GM21576 (cell line): Measurements from ENCODE around the gene DESI2.

Experiments
- ATAC-seq: cut with Tn5 transposase; IDR thresholded peaks from one replicate; pipeline ENCODE4 v1.9.1; 2021; ENCODE audit warnings: mild to moderate bottlenecking, moderate library complexity; ENCODE audit not compliant: unreplicated experiment

The DESI2 gene

DNA sequence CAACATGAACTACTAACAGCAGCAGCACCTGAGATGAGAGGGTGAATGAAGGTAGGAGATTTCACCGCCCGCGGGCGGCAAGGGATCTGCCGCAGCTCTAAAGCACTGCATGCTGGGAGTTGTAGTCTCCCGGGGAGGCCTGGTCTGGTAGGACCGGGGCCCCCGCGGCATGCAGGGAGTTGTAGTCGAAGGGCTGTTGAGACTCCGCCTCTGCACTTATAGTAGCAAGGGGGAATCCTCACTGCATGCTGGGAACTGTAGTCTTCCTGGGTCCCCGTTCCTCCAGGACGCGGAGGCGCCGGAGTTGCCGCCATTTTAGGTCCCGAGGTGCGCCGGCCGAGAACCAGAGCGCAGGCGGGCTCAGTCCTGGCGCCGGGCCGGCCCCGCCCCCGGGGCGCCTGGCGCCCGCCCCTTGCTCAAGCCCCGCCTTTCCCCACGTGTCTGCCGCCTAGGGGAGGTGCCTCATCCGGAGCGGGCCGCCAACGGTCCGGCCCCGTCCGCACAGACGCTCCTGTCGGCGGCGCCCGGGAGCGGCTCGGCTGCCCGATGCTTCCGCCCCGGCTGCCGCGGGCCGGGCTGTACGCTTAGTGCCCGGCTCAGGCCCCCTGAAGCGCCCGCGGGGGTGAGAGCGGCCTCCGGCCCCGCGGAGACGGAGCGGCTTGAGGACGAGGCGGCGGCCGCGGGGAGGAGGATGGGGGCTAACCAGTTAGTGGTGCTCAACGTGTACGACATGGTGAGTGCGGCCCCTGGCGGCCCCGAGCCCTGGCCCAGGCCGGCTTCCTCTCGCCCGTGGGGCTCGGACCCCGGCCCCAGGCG is at the start of gene DESI2:
Gene DESI2 (plus strand): TSS at position 504 of the 816 bp plus-strand sequence. CDS start 188 bp downstream, at position 692.
- ATAC-seq = peak; percentile 95

GRCh38 chr1:244603498-244603897 is 49.4 kb upstream of the DESI2 start:
- no peak for ATAC-seq

- no peak for ATAC-seq
These were observed 47.0 kb upstream of the DESI2 start for GRCh38 chr1:244605835-244606370.

DNA sequence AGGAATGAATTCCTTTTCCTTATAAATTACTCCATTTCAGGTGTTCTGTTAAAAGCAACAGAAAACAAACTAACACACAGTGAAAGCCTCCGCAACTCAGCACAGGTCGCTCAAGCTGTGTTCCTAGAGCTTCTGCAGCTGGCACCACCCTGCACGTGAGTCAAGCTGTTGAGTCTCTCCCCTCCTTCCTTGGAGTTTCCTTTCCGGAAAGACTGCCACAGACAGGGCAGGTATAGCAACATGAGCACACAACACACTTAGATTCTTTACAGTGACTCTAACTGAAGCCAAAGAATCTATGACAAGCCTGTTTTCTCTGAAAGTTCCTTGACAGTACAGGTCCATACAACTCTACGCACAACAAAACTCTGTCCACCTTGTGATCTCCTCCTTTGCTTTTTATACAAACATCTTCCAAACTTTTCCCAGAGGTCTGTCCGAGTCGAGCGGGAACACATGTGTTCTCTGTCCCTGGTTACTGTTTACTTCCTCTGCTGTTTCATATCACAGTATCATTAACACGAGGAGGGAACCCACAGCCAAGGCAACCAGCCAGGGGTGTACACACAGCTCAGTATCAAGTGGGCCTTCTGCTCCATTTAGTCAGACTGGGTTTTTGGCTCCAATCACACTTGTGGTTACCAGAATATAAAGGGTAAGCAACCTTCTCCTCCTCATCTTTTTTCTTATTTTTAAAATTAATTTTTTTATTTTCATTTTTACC is 38.7 kb upstream of the DESI2 start:
- ATAC-seq = no peak

- no peak for ATAC-seq
These were observed 38.0 kb upstream of the DESI2 start for GRCh38 chr1:244614879-244615278.

DNA sequence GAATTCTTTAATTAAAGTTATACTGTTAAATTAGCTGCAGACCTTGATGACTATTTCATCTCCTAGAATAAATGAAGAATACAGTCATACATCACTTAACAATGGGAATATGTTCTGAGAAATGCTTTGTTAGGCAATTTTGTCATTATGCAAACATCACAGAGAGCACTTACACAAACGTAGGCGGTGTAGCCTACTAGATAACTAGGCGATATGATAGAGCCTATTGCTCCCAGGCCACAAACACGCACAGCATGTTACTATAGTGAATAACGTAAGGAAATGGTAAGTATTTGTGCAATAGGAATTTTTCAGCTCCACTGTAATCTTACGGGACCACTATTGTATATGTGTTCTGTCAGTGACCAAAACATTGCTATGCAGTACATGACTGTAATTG is 37.6 kb upstream of the DESI2 start:
- no peak for ATAC-seq

- ATAC-seq = no peak
These were observed 26.2 kb upstream of the DESI2 start for GRCh38 chr1:244626709-244627108.

GRCh38 chr1:244628789-244629188 is 24.1 kb upstream of the DESI2 start:
- ATAC-seq = no peak

GRCh38 chr1:244633140-244633539 is 19.8 kb upstream of the DESI2 start:
- ATAC-seq = no peak

DNA sequence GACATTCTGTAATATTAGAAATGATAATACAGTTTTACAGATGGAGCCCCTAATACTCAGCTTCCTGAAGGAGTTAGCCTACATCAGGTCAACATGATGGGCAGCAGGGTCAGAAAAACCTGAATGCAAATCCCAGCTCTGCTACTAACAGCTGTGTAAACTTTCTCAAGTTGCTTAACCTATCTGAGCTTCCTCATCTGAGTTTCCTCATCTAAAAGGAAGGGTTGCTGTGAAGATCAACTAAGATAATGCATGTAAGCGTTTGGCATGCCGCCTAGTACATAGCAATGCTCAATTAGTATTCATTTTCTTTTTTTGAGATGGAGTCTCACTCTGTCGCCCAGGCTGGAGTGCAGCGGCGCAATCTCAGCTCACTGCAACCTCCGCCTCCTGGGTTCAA is 18.4 kb upstream of the DESI2 start:
- no peak for ATAC-seq

DNA sequence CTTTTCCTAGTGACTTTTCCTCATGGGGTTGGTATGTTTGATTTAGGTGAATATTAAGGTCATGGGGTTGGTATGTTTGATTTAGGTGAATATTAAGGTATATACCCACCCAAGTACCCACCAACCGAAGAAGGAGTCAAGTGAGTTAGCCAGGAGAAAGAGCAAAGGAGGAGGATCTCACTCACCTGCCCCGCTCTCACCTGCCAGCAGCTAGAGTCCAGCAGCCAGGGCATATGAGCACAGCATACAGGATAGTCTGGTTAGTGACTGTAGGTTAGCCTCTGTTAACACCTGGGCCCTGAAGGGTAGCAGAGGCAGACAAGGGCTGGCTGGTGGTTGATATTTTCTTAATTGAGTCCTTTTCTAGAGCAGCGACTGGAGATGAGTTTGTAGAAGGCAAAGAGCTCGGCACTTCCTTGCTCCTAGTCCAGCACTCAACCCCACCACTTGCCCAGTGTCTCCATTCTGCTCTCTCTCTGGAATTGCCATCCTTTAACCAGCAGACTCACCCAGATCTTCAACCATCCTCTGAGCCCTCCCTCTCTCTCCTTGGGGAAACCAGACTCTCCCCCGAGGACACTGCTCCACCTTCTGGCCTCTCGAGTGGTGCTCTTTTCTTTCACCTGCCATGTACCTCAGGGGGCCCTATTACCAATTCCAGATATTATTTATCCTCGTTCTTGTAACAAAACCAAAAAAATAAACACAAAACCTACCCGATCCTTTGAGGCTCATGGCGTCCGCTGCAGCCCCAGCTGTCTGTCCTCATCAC is 16.3 kb upstream of the DESI2 start:
- ATAC-seq = no peak

- no peak for ATAC-seq
These were observed 13.4 kb upstream of the DESI2 start for GRCh38 chr1:244639561-244639960.

DNA sequence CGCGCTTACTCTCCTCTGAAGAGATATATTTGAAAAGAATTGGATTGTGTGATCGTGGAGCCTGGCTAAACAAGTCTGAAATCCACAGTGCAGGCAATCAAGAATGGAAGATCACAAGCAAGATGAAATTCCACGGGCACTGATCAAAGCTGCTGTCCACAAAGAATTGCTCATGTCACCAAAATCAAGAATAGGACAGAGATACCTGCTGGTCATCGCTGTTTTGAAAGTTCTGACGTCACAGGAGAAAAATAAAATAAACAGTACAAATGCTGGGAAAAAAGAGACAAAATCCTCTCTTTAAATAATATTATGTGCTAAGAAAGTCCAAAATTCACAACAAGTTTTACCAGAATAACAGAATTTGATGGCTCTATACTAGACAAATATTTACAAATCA is 12.0 kb upstream of the DESI2 start:
- ATAC-seq = no peak

DNA sequence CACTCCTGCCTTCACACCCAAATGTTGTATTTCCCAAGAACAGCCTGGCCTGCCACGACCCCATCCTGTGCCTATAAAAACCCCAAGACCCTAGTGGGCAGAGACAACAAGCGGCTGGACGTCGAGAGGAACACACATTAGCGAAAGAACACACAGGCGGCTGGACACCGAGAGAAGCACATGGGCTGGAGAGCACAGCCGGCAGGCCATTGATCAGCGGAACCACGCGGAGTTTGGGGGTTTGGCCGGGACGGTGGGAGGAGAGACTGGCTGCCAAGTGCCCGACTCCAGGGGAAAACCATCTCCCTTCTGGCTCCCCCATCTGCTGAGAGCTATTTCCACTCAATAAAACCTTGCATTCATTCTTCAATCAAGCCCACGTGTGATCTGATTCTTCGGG is 10.4 kb upstream of the DESI2 start:
- no peak for ATAC-seq

DNA sequence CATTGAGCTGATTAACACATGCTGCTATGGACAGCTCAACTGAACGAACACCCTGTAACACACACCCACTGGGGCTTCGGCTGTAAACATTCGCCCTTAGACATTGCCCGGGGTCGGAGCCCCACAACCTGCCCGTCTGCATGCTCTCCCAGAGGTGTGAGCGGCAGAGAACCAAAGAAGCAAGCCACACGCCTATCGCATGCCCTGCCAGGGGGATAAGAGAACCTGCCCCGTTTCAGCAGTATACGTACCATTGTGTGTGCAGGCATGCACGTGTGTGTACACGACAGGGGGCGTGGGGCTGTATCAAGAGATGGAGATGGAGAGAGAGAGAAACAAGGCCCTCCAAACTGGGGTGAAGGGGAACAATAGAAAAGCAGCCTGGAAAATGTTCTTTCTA is 9.9 kb upstream of the DESI2 start:
- no peak for ATAC-seq

DNA sequence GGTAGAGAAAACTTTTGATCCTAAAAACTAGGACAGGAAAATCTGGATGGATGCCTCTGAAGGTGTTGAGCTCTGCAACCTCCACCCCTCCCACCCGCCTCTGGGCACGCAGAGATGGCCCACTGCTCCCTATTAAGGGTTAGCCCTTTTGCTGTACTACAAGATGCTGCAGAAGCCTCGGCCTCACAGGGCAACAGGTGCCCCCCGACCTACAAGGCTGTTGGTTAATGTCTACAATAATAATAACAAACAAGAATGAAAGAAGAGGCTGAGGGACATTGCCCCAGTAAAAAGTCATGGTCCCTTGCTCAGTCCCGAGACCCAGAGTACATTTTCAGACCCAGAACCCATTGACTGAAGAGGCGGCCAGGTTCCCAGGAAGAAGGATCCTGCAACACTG is 7.5 kb upstream of the DESI2 start:
- ATAC-seq = no peak

GRCh38 chr1:244645890-244646289 is 7.0 kb upstream of the DESI2 start:
- ATAC-seq = no peak

GRCh38 chr1:244647819-244648218 is 5.1 kb upstream of the DESI2 start:
- ATAC-seq = no peak

- no peak for ATAC-seq
These were observed 837 bp upstream of the DESI2 start for GRCh38 chr1:244651956-244652622.

DNA sequence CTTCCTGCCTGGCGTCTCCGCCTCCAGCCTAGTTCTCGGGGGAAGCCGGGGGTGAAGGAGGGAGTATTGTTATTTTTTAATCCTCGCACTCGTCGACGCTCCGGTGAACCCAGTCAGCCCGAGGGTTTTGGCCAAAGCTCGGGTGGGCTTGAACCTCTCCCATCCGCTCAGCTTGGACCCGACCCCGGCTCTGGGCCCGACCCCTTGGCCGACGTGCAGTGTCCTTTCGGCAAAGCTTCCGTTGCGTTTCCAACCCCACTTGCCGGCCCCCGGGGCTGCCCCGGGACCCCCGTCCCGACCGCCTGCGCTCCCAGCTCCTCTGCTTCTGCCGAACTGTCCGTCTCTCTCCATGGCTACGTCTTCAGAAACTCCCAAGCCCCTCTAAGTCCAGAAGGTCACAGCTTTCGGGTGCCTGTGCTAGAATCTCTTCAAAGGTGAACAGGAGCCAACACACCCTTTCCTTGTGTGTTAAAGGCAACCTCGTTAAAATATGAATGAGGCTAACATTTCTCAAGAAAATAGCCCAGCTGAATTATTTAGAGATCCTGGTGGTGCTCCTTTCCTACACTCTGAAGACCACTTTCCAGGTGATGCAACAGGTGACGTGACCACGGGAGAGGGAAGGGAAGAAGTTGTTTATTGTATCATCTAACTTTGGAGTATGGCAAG is 647 bp downstream of the DESI2 start:
- no peak for ATAC-seq
